ENCODE results near the gene LCTL.
A peak's percentile ranks its signal among the peaks of the same experiment; 100 is the strongest.
"Not testable (repeated sequence)": the region's sequence is repeated elsewhere in the genome, so short reads cannot be mapped to it uniquely, and the experiment has no call there.

The LCTL gene

DNA sequence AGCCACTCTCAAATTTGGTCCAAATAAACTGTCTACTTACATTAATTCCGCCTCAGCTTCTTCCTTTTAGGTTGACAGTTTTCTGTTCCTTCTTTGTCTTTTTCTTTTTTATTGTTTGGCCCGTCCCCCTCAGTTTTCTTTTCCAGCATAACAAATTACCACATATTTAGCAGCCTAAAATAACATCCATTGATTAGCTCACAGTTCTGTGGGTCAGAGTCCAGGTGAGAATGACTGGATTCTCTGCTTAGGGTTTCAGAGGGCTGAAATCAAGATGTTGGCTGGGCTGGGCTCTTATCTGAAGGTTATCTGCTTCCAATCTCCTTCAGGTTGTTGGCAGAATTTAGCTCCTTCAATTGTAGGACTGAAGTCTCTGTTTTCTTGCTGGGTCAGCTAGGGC lies 24.6 kb upstream of the LCTL start:
- DNase-seq = no peak

DNA sequence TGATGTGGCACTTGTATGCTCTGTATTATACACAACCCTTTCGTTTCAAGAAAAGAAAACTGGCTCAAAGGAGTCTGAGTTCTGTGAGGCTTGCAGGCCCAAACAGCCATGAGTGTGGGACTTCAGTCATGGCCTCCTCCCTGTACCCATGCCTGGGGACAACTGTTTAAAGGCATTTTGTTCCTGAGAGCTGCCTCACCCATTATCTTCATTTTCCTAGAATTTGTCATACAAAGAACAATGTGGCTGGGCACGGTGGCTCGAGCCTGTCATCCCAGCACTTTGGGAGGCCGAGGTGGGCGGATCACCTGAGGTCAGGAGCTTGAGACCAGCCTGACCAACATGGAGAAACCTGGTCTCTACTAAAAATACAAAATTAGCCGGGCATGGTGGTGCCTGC lies 23.6 kb upstream of the LCTL start:
- not testable (repeated sequence) for DNase-seq

DNA sequence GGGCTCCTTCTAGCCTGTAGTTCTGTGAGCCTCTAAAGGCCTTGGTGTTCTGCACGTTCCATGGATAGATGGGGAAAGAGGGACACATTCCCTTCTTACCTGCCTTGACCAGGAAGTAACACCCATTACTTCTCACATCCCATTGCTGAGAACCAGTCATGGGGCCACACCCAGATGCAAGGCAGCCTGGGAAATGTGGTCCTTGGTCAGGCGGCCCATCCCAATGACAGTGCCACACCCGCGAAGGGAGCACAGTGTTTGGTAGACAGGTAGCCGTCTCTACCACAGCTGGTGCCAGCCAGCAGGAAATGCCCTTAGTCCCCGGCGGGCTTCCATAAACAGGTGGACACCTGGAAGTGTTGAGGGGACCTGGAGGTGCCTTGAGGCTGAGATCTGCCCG lies 23.2 kb upstream of the LCTL start:
- no peak for DNase-seq

DNA sequence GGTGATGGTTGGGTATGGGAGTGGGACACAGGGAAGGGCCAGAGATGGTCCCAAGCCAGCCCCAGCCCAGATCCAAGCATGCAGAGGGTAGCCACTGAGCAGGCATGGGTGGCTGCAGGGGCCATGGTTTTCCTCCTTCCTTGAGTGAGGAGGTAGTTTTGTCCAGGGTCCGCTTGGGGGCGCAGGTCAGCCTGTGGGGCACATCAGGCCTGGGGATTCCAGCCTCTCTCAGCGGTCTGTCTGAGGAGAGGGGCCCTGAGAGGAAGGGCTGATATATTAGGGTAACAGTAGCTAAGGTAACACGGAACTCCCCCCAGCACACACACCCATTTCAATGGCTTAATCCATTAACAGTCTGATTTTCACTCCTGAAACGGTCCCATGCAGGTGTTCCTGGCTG lies 22.7 kb upstream of the LCTL start:
- DNase-seq = peak; percentile 21

DNA sequence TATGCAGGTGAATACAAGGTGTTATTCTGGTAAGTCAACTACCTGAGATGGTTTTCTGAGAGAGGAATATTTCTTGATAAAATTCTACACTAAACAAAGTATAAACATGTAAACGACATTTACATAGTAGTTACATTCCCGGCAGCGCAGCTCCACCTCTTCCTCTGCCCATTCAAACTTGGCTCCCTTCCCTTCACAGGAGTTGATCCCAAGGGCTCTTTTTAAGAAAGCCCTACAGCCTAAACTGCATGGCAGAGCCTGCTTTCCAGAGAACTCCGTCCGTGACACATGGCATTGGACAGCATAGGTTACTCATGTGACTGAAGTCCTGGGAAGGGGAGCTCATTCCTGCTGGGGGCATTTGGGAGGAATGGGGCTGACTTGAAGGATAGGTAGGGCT lies 22.0 kb upstream of the LCTL start:
- no peak for DNase-seq

DNA sequence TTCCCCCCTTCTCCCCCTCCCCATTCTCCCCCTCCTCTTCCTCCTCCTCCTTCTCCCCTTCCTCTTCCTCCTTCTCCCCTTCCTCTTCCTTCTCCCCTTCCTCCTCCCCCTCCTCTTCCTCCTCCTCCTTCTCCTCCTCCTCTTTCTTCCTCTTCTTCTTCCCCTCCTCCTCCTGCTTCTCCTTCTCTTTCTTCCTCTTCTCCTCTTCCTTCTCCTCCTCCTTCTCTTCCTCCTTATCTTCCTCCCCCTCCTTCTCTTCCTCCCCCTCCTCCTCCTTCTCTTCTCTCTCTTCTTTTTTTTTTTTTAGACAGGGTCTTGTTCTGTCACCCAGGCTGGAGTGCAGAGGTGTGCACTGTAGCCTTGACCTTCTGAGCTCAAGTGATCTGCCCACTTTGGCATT lies 21.2 kb upstream of the LCTL start:
- no peak for DNase-seq

DNA sequence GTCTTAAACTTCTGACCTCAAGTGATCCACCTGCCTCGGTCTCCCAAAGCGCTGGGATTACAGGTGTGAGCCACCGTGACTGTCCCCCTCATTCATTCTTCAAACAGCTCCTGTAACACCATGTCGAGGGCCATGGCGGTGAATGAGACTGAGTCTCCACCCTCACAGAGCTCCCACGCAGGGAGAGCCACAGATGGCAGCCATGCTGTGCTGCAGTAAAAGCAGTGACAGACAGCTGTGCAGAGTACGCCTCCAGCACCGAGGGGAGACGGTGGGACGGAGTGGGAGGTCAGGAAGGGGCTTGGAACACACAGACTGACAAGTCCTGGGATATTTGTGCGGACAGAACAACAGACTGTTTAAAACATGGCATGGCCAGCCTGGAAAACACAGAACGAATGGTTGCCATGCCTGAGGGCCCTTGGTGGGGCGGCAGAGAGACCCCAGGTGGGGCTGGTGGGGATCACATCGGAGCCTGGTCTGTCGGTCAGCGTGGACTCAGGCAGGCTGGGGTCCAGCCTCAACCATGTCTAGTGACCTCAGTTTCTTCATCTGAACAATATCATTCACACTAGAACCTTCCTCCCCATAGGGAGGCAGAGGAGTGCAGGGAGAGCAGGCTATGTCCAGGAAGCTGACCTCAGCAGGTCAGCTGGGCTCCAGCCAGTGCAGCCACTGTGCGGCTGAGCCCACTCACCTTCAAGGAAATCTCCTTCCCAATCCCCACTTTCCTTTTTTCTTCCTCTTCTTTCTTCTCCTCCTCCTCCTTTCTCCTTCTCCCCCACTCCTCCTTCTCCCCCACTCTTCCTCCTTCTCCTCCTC lies 20.6 kb upstream of the LCTL start:
- no peak for DNase-seq

DNA sequence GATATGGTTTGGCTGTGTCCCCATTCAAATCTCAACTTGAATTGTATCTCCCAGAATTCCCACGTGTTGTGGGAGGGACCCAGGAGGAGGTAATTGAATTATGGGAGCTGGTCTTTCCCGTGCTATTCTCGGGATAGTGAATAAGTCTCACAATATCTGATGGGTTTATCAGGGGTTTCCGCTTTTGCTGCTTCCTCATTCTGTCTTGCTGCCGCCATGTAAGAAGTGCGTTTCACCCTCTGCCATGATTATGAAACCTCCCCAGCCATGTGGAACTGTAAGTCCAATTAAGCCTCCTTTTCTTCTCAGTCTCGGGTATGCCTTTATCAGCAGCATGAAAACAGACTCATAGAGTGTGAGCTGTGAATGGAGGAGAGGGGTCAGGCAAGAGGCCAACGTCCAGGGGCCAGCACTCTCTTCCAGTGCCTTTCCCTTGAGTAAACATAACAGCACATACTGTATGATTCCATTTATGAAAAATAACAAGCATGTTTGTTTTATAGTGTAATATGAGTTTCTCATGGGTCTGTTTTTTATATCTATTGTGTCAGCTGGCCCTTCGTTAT lies 16.3 kb upstream of the LCTL start:
- no peak for DNase-seq

DNA sequence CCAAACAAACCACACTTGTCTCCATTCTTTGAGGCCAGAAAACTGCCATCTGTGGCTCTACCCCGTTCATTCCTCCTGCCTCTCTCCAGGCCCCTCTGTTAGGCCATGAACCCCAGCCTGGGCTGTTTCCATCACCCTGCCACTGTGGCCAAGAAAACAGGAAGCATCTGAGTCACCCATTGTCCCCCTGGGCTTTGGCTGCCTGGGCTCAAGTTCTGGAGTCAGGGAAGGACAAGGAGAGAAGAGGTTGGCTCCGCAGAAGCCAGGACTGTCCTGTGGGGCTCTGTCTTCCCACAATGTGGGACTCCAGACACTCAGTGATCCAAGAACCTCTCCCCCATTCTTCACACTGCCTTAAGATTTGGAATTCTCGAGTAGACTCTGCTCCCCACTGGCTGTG lies 14.8 kb upstream of the LCTL start:
- no peak for DNase-seq

DNA sequence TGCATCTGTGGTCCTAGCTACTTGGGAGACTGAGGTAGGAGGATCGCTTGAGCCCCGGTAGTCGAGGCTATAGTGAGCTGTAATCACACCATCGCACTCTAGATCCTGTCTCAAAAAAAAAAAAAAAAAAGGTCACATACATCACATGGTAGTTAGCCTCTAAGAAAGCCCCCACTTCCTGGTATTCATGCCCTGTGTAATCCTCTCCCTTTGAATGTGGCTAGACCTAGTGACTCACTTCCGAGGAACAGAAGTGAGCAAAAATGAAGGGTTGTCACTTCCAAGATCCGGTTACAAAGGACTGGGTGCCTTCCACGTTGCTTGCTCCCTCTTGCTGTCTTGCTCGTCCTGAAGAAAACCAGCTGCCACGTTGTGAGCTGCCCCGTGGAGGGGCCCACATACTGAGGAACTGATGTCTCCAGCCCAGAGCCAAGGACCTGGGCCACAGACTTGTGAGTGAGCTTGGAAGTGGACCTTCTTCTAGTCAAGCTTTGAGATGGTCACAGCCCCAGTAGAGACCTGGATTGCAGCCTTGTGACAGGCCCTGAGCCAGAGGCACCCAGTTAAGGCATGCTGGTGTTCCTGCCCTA lies 12.6 kb upstream of the LCTL start:
- DNase-seq = no peak

DNA sequence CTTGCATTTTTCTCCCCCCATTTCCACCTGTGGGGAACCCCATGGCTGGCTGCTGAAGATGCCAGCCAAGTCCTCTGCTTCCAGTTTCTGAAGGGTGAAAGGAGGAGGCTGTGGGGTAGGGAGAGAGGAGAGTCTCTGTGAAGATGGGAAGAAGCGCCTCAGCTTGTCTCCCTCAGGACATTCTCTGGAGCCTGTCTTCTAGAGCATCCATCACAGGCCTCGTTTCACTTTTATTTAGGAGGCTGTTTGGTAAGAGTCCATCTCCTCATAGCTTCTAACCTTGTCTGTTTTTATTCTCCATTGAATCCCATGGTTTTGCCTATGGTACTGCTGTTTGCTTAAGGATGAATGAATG lies 8.8 kb upstream of the LCTL start:
- no peak for DNase-seq

DNA sequence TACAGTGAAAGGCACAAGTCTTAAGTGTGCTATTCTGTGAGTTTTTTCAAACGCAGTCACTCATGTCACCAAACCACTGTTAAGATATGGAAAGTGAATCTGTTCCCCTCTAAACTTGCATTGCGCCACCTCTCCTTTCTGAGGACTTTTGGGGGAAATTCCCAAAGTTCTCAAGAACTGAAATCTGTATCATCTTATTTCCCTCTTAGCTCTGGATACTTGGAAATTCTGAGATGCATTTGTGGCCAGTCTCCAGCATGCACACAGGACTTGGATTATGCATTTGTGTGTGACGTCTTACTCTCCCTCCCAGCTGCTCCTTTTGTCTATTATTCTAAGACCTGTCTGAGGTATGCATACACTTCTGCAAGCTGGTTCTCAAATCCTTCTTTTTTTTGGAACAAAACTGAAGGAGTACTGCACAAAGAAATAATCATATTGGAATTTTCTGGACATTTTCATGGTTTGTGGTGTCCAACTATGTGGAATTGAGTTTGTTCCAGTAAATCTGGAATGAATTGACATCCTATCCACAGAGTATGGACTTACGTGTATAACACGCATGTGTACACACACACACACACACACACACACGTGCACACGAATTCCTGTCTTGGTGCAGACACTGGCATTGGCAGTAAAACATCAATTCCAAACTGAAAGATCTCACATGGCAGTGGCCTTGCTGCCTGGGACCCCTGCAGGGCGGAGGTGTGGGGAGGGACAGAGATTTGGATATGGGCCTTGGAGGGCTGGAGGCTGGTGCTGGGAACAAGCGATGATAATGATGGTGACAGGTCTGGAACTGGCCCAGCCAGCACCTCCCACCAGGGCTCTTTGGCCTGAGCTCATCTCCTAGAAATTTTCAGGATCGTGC lies 8.2 kb upstream of the LCTL start:
- no peak for DNase-seq

DNA sequence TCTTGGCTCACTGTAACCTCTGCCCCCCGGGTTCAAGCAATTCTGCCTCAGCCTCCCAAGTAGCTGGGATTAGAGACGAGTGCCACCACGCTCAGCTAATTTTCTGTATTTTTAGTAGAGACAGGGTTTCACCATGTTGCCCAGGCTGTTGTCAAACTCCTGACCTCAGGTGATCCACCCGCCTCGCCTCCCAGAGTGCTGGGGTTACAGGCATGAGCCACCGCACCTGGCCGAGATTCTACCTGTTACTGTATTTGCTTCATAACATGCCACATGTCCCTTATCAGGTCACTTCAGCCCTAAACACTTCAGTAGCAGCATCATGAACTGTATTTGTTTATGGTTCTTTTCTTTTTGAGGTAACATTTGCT lies 7.5 kb upstream of the LCTL start:
- DNase-seq = no peak

DNA sequence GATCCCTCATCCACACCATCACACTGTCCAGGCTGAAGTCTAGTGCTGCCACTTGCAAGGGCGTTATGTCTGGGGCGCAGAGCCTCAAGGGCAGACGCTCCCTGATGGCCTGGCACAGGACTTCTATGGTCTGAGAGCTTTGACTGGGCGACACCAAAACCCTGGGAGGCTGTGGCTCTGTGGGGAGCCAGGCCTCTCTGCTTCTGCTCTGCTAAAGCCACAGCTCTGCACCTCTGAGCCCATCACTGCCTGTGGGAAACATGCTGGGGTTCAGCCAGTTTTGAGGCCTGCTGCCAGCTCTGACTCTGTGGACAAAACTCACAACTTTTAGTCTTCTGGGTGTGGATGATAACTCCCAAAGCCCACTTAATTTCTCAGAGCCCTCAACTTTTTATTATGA lies 6.3 kb upstream of the LCTL start:
- no peak for DNase-seq

DNA sequence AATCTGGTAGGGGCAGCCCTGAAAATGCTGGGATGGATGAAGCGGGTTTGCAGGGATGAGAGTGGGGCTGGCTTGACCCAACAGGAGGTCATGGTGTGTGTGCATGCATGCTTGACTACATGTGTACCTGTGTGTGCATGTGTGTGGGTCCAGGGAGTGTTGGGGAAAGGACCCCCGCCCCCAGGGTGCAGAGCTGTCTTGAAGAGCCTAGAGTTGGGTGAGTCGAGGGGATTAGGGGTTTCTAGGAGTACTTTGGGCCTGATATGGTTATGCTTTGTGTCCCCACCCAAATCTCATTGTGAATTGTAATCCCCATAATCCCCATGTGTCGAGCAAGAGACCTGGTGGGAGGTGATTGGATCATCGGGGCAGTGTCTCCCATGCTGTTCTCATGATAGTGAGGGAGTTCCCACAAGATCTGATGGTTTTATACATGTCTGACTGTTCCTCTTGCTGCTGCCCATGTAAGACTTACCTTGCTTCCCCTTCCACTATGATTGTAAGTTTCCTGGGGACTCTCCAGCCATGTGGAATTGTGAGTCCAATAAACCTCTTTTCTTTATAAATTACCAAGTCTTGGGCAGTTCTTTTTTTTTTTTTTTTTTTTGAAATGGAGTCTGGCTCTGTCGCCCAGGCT lies 5.2 kb upstream of the LCTL start:
- no peak for DNase-seq

DNA sequence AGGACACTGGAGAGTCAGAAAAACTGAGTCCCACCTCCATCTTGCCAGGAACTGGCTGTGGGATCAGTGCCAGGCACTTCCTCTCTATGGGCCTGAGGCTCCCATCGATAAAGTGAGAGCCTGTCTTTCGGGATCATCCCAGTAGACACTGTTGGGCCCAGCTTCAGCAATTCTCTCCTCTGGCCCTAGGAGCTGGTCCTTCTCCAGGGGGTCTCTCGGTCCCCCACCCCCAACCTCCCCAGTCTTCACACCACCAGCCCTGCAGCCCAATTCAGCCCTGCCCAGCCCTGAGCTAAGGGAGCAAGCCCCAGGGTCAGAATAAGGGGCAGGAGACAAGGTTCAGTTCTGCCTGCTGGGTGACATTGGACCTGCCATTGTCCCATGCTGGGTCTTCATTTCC lies 4.5 kb upstream of the LCTL start:
- no peak for DNase-seq

DNA sequence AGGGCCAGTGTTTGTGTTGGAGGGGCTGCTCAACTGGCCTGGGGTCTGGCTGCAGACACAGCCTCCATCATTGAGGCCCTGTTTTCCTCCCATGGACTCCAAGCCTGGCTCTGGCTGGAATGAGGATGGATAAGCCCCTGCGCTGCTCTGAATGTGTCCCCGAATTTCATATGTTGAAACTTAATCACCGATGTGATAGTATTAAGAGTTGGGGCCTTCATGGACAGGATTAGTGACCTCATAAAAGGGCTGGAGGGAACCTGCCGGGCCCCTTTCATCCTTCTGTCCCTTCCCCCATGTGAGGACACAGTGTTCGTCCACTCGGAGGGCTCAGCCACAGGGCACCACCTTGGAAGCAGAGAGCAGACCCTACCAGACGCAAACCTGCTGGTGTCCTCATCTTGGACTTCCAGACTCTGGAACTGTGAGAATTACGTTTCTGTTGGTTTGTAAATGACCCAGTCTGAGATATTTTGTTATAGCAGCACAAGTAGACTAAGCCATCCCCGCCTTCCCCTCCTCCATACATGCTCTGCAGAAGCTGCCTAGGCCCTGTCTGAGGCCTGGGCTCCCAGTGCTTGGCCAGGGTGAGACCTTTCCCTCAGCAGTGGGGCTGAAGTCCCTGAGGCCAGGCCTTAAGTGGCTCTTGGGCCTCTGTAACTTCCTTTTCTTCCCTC lies 3.8 kb upstream of the LCTL start:
- no peak for DNase-seq

DNA sequence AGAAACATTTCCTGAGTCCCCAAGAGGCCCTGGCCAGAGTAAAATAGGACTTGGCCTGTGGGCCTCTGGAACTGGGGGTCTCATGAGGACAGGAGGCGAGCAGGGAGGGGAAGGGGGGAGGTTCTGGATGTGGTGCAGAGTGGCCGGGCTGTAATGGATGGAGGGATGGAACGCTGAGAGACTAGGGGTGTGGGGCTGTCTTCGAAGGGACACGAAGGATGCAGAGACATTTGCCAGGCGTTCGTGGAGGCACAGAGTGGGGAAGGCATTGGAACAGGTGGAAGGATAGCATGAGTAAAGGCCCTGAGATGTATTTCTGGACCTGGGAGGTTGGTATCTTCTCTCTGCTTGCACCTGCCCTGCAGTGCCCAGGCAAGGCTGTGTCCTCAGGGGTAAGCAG lies 2.1 kb upstream of the LCTL start:
- DNase-seq = no peak

DNA sequence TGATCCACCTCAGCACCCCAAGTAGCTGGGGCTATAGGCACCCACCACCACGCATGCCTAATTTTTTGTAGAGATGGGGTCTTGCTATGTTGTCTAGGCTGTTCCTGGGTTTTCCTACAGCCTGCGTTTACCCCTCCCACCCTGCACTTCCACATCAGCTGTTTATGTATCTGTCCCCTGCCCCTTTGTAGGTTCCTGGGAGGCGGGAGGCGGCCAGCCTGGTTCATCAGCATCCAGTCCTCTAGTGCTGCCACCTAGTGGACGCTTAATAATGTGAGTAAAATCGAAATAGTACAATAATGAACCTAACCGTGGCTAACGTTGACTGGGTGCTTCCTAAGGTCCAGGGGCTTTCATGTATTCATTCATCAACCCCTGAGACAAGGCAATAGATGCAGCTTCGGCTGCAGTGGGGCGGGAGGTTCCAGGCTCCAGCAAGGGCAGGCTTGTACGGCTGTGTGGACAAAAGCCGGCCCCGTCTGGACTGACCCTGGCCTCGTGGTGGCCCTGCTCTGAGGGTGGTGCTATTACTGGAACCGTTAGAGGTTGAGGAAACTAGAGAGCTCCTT lies 1.2 kb upstream of the LCTL start:
- DNase-seq = peak; percentile 93

DNA sequence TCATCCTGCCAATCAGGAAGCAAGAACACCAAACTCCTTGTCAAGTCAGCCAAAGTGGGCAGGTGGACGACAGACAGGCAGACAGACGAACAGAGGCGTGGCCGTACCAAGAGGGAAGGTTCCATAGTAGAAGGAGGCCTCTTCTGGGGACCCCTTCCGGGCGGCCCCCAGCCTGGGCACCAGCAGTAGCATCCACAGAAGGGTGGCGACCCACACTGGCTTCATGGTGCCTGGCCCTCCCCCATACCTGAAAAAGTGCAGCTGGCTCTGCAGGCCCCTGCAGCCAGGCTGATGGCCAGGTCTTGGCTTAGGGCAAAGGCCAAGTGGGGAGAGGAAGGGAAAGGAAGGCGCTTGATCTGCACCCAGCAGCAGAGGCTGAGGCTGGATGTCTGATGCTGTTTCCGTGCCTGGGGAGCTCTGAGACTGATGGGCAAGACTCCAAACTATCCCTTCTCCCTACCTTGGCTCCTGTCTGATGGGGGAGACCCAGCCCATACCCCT lies 607 bp downstream of the LCTL start:
- no peak for DNase-seq

DNA sequence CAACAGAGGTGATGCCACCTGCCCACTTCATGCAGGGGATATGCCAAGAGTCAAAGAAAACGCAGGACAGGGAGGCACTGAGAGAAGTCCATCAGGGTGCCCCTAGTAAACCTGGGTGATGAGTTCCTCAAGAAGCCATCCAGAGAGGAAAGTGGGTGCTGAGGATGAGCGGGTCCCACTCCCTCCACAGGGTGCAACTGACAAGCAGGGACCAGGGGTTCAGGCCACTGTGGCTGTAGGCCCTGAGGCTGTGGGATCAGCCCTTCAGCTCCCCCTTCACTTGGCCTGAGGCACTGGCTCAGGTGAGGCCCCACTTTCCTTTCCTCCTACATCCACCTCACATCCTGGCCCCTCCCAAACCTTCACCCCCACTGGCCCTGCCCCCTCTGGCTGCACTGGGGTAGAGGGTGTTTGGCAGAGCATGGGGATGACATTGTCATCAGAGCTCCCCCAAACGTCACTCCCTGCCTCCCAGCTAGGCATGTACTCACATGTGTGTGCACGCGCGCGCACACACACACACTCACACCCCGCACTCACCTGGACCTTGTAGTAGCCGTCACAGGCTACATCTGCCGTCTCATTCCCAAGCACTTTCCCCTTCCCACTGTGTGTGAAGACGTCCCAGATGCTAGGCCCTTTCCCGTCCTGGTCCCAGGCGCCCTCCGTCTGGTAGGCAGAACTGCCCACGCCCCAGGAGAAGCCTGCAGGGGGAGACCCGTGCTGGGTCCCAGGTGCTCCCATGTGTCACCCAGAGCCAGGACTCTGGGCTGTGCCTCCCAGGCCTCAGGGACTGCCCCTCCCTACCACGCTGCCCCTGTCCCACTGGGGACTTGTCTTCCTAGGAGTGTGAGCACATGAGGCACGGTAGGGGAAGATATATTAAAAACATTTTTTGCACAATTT lies 1.4 kb downstream of the LCTL start:
- DNase-seq = no peak
